Measurements from ENCODE around the gene MOAP1.
"Not testable (repeated sequence)": the region's sequence is repeated elsewhere in the genome, so short reads cannot be mapped to it uniquely, and the experiment has no call there.

MOAP1 gene

GRCh38 chr14:93163564-93163963 is 21.1 kb downstream of the MOAP1 start:
- TF ChIP-seq, protein P1, sequence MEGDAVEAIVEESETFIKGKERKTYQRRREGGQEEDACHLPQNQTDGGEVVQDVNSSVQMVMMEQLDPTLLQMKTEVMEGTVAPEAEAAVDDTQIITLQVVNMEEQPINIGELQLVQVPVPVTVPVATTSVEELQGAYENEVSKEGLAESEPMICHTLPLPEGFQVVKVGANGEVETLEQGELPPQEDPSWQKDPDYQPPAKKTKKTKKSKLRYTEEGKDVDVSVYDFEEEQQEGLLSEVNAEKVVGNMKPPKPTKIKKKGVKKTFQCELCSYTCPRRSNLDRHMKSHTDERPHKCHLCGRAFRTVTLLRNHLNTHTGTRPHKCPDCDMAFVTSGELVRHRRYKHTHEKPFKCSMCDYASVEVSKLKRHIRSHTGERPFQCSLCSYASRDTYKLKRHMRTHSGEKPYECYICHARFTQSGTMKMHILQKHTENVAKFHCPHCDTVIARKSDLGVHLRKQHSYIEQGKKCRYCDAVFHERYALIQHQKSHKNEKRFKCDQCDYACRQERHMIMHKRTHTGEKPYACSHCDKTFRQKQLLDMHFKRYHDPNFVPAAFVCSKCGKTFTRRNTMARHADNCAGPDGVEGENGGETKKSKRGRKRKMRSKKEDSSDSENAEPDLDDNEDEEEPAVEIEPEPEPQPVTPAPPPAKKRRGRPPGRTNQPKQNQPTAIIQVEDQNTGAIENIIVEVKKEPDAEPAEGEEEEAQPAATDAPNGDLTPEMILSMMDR (IDR thresholded peaks at IDR 0.05; ENCODE audit: borderline replicate concordance, insufficient read depth, low read depth, low read length): no peak
- H3K4me3 ChIP-seq (ENCODE audit: low read depth, low read length): no peak overlapping the region

GRCh38 chr14:93161411-93161940 is 23.2 kb downstream of the MOAP1 start:
- TF ChIP-seq, protein P1 (IDR thresholded peaks at IDR 0.05; ENCODE audit: borderline replicate concordance, insufficient read depth, low read depth, low read length): no peak
- no peak overlapping the region for H3K4me3 ChIP-seq (ENCODE audit: low read depth, low read length)

DNA sequence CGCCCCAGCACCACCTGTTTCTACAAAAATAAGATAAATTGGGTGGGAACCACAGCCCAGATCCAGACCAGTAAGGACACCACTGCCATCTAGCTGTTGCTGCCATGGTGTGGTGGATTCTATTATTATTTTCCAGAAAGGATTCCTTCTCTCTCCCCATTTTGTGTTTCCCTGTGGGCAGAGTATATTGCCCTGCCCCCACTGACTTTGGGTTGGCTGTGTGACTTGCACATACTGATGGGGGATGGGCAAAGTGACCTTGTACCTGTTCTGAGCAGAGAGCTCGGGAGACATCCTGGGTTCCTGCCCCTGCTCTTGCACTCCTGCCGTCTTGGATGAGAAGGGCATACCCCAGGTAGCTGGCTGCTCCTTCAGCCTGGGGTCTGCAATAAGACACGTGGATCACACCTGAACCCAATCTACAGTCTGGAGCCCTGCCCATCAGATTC is 24.3 kb downstream of the MOAP1 start:
- TF ChIP-seq, protein P1 (IDR thresholded peaks at IDR 0.05; ENCODE audit: borderline replicate concordance, insufficient read depth, low read depth, low read length): peak; percentile 26; the same call in 1 of the 2 replicates
- H3K4me3 ChIP-seq (ENCODE audit: low read depth, low read length): no peak overlapping the region

DNA sequence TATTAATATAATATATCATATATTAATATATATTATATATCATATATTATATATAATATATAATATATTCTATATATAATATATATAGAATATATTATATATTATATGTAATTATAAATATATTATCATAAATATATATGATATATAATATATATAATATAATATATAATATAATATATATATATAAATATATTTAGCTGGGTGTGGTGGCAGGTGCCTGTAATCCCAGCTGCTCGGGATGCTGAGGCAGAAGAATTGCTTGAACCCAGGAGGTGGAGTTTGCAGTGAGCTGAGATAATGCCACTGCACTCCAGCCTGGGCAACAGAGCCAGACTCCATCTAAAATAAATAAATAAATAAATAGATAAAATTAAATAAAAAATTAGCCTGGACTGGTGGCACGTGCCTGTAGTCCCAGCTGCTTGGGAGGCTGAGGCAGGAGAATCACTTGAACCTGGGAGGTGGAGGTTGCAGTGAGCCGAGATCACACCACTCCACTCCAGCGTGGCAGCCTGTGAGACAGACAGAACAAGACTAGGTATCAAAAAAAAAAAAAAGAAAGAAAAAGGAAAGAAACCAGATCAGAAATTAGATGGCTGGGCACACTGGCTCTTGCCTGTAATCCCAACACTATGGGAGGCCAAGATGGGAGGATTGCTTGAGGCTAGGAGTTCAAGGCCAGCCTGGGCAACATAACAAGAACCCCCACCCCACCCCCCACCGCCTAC is 24.9 kb downstream of the MOAP1 start:
- H3K4me3 ChIP-seq (ENCODE audit: low read depth, low read length): not testable (repeated sequence)

GRCh38 chr14:93158349-93158748 is 26.3 kb downstream of the MOAP1 start:
- H3K4me3 ChIP-seq (ENCODE audit: low read depth, low read length): not testable (repeated sequence)

- TF ChIP-seq, protein P1 (IDR thresholded peaks at IDR 0.05; ENCODE audit: borderline replicate concordance, insufficient read depth, low read depth, low read length): no peak
These were observed 27.9 kb downstream of the MOAP1 start for GRCh38 chr14:93156693-93157369.

GRCh38 chr14:93155667-93156066 is 29.0 kb downstream of the MOAP1 start:
- H3K4me3 ChIP-seq (ENCODE audit: low read depth, low read length): no peak overlapping the region
- TF ChIP-seq, protein P1 (IDR thresholded peaks at IDR 0.05; ENCODE audit: borderline replicate concordance, insufficient read depth, low read depth, low read length): no peak

More at GRCh38 chr14:93156693-93157369, 27.9 kb downstream of the MOAP1 start:
- no peak overlapping the region for H3K4me3 ChIP-seq (ENCODE audit: low read depth, low read length)

- H3K4me3 ChIP-seq (ENCODE audit: low read depth, low read length): no peak overlapping the region
- TF ChIP-seq, protein P1 (IDR thresholded peaks at IDR 0.05; ENCODE audit: borderline replicate concordance, insufficient read depth, low read depth, low read length): no peak
These were observed 31.6 kb downstream of the MOAP1 start for GRCh38 chr14:93153121-93153520.

Measured in GM12875 (cell line).